ENCODE measurements around the gene LTB. TPM values are rescaled to one million over a fixed set of nuclear protein-coding genes. Genes with fewer than 3 reads are reported as not detected.
A peak's percentile ranks its signal among the peaks of the same experiment; 100 is the strongest.

Gene LTB
- total RNA-seq, 2 donors from 2014 or later: 3.4 to 5.7 TPM

DNA sequence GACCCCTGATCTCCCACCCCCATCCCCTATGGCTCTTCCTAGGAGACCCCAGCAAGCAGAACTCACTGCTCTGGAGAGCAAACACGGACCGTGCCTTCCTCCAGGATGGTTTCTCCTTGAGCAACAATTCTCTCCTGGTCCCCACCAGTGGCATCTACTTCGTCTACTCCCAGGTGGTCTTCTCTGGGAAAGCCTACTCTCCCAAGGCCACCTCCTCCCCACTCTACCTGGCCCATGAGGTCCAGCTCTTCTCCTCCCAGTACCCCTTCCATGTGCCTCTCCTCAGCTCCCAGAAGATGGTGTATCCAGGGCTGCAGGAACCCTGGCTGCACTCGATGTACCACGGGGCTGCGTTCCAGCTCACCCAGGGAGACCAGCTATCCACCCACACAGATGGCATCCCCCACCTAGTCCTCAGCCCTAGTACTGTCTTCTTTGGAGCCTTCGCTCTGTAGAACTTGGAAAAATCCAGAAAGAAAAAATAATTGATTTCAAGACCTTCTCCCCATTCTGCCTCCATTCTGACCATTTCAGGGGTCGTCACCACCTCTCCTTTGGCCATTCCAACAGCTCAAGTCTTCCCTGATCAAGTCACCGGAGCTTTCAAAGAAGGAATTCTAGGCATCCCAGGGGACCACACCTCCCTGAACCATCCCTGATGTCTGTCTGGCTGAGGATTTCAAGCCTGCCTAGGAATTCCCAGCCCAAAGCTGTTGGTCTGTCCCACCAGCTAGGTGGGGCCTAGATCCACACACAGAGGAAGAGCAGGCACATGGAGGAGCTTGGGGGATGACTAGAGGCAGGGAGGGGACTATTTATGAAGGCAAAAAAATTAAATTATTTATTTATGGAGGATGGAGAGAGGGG lies 8.8 kb downstream of the LTB start:
- Histone ChIP-seq H3K27ac (no peak overlapping the region), H3K4me3 (no peak overlapping the region), H3K4me1 (no peaks in the 10 kb centered on the region), H3K9ac (ENCODE audit: low read depth in 2 of 2, low read length in 2 of 2) (no peak overlapping the region), H3K27me3 (no peaks in the 10 kb centered on the region), H3K36me3 (no peaks in the 10 kb centered on the region), H3K9me3 (no peaks in the 10 kb centered on the region)
- TF ChIP-seq CTCF (IDR thresholded peaks at IDR 0.05): no peak
- no peak for DNase-seq
- intact Hi-C loops (cut with DNase I): no loop called here

- H3K4me1 ChIP-seq: no peaks in the 10 kb centered on the region
- peak within 1 kb of the TSS in 1 of 2 donors; percentile 50 for H3K9ac ChIP-seq (ENCODE audit: low read depth in 2 of 2, low read length in 2 of 2)
- H3K9me3 ChIP-seq: no peaks in the 10 kb centered on the region
- DNase-seq: no peak
- intact Hi-C loops (cut with DNase I): no loop called here
- peak within 1 kb of the TSS; percentile 25 for H3K27ac ChIP-seq
- no peaks in the 10 kb centered on the region for H3K27me3 ChIP-seq
- no peaks in the 10 kb centered on the region for H3K36me3 ChIP-seq
- H3K4me3 ChIP-seq: peak within 1 kb of the TSS; percentile 16
- no peak for TF ChIP-seq CTCF (IDR thresholded peaks at IDR 0.05)
These were observed 9.9 kb downstream of the LTB start, which contains the start of gene LTA for GRCh38 chr6:31572041-31572911. LTA (plus strand) TSS chr6:31572289; CDS start chr6:31572743, 454 bp downstream.

GRCh38 chr6:31569861-31570536 lies 12.2 kb downstream of the LTB start:
- Histone ChIP-seq H3K36me3 (no peaks in the 10 kb centered on the region), H3K9me3 (no peaks in the 10 kb centered on the region), H3K4me3 (no peak overlapping the region), H3K4me1 (no peaks in the 10 kb centered on the region), H3K27me3 (no peaks in the 10 kb centered on the region), H3K9ac (ENCODE audit: low read depth in 2 of 2, low read length in 2 of 2) (no peak overlapping the region), H3K27ac (no peak overlapping the region)
- TF ChIP-seq CTCF (IDR thresholded peaks at IDR 0.05): no peak
- no peak for DNase-seq
- intact Hi-C loops (cut with DNase I): no loop called here

GRCh38 chr6:31568537-31568961 lies 13.7 kb downstream of the LTB start:
- DNase-seq: no peak
- H3K9me3 ChIP-seq: no peaks in the 10 kb centered on the region

More at GRCh38 chr6:31568537-31568961, 13.7 kb downstream of the LTB start:
- H3K9ac ChIP-seq (ENCODE audit: low read depth in 2 of 2, low read length in 2 of 2): no peak overlapping the region
- H3K27me3 ChIP-seq: no peaks in the 10 kb centered on the region
- no peaks in the 10 kb centered on the region for H3K36me3 ChIP-seq
- intact Hi-C loops (cut with DNase I): no loop called here
- H3K4me3 ChIP-seq: no peak overlapping the region
- no peak for TF ChIP-seq CTCF (IDR thresholded peaks at IDR 0.05)
- H3K4me1 ChIP-seq: no peaks in the 10 kb centered on the region
- no peak overlapping the region for H3K27ac ChIP-seq
